Tibial artery (tissue), 4 donors: ENCODE results near the gene RPS21.

Experiments
- DNase-seq, 2 donors: peaks; one replicate each; pipeline ENCODE4 v3.0.0-alpha.2; 2019
- H3K27ac ChIP-seq, 2 donors: fragments of 200-600 bp; sonication (generic) in 1 of 2; 1 replicate in 1 of 2; 2 replicates in 1 of 2; pipeline ENCODE4 v1.5.1; 2018 to 2019; ENCODE audit warnings: mild to moderate bottlenecking in 1 of 2
- H3K27me3 ChIP-seq, 2 donors: fragments of 200-600 bp; sonication (generic) in 1 of 2; one replicate each; pipeline versions ENCODE4 v1.5.1 to v1.6.0; 2016 to 2019
- H3K36me3 ChIP-seq, 3 donors: fragments of 200-600 bp; sonication (generic) in 2 of 3; one replicate each; pipeline ENCODE4 v1.5.1; 2016 to 2019; ENCODE audit warnings: mild to moderate bottlenecking in 2 of 3
- H3K4me1 ChIP-seq, 4 donors: fragments of 200-600 bp; sonication (generic) in 2 of 4; 1 replicate in 3 of 4; 2 replicates in 1 of 4; pipeline ENCODE4 v1.5.1; 2016 to 2019
- H3K4me3 ChIP-seq, 2 donors: fragments of 200-600 bp; sonication (generic) in 1 of 2; 1 replicate in 1 of 2; 2 replicates in 1 of 2; pipeline ENCODE4 v1.5.1; 2018 to 2019; ENCODE audit warnings: mild to moderate bottlenecking in 2 of 2
- H3K9me3 ChIP-seq, 3 donors: fragments of 200-600 bp; sonication (generic) in 1 of 3; one replicate each; pipeline ENCODE4 v1.5.1; 2016 to 2019
- CTCF ChIP-seq, 2 experiments: fragments of 200-600 bp in 1 of 2; fragments of 450-650 bp in 1 of 2; IDR thresholded peaks; one replicate each; pipeline ENCODE4 v1.5.1; 2017 to 2019; ENCODE audit warnings: antibody characterized with exemption in 2 of 2, mild to moderate bottlenecking in 1 of 2, moderate library complexity in 1 of 2
- intact Hi-C: fragments of 100-400 bp; cut with DNase I; formaldehyde crosslinking; loops from one replicate; pipeline ENCODE4 v1.15.0; 2023; ENCODE audit warnings: low total_unique reads

The RPS21 gene

GRCh38 chr20:62420846-62421715 is 34.2 kb downstream of the RPS21 start:
- H3K27ac ChIP-seq, result no peak overlapping the region
- peaks cover 0 to 55% of the 10 kb centered on the region in 2 donors for H3K27me3 ChIP-seq
- H3K4me3 ChIP-seq, result no peak overlapping the region
- no peaks in the 10 kb centered on the region for H3K9me3 ChIP-seq
- no peak for TF ChIP-seq CTCF (IDR thresholded peaks at IDR 0.05)
- no peaks in the 10 kb centered on the region for H3K36me3 ChIP-seq
- no peaks in the 10 kb centered on the region for H3K4me1 ChIP-seq
- DNase-seq, result no peak
- intact Hi-C loops, result no loop called here

DNA sequence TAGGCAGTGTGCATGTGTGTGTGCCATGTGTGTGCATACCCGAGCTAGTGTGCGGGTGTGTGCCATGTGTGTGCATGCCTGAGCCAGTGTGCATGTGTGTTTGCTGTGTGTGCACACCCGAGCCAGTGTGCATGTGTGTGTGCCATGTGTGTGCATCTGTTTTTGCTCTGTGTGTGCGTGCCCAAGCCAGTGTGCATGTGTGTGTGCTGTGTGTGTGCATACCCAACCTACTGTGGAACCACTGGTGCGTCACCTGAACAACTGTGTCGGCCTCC is 34.8 kb downstream of the RPS21 start:
- H3K27me3 ChIP-seq, result peaks cover 0 to 54% of the 10 kb centered on the region in 2 donors
- intact Hi-C loops, result no loop called here
- DNase-seq, result no peak

DNA sequence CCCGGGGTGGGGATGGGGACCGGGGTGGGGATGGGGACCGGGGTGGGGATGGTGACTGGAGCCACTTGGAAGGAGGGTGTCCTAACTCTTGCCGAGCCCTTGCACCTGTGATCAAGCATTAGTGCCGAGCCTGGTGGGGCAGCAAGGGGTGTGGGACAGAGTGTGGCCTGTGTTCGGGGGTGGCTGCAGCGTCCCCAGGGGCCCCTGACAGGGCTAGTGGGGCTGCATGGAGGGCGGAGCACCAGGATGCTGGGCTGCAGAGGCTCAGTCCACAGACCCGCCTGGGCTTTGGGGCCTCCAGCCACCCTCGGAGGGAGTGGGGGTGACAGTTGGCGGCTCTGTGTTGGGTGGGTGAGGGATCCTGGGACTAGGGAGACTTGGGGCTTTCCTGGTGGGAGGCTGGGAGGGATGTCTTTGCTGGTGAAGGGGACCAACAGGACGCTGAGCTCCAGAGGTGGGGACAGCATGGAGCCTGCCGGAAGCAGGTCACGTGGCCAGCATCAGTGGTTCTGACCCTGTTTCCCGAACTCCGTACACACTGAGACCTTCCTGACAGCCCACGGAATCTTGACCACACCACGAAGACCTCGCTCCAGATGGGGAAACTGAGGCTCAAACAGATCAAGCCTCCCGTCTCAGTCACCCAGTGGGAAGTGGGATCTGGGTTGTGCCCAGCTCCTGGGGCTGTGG is 35.9 kb downstream of the RPS21 start:
- H3K36me3 ChIP-seq, result no peaks in the 10 kb centered on the region
- no peak for DNase-seq
- H3K9me3 ChIP-seq, result no peaks in the 10 kb centered on the region
- no peaks in the 10 kb centered on the region for H3K4me1 ChIP-seq
- intact Hi-C loops, result no loop called here
- H3K4me3 ChIP-seq, result no peak overlapping the region
- TF ChIP-seq CTCF (IDR thresholded peaks at IDR 0.05), result no peak
- H3K27me3 ChIP-seq, result peaks cover 0 to 60% of the 10 kb centered on the region in 2 donors
- no peak overlapping the region for H3K27ac ChIP-seq

More for the DNA sequence above, 34.8 kb downstream of the RPS21 start:
- H3K4me3 ChIP-seq, result no peak overlapping the region
- TF ChIP-seq CTCF (IDR thresholded peaks at IDR 0.05), result no peak
- no peaks in the 10 kb centered on the region for H3K36me3 ChIP-seq
- H3K4me1 ChIP-seq, result no peaks in the 10 kb centered on the region
- no peaks in the 10 kb centered on the region for H3K9me3 ChIP-seq
- H3K27ac ChIP-seq, result no peak overlapping the region

DNA sequence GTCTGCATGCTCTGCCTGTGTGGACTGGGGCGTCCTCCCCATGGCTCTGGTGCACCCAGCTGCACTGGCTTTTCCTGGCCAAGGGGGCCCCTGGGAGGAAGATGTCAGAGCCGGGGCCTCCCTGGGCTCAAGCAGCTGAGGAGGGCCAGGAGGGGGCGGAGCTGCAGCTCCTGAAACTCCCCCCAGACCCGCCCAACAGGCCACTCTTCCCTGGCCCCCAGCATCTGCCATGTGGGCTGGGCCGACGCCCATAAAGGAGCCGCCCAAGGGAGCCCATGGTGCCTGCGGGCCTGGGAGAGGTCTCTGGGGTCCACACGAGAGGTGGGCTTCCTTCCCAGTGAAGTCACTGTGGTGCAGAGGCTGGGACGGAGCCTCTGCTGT is 36.4 kb downstream of the RPS21 start:
- peaks cover 0 to 5% (median 0%) of the 10 kb centered on the region in 4 donors for H3K4me1 ChIP-seq
- H3K36me3 ChIP-seq, result no peaks in the 10 kb centered on the region
- H3K27me3 ChIP-seq, result peaks cover 0 to 60% of the 10 kb centered on the region in 2 donors
- no peak for TF ChIP-seq CTCF (IDR thresholded peaks at IDR 0.05)
- intact Hi-C loops, result no loop called here
- H3K9me3 ChIP-seq, result no peaks in the 10 kb centered on the region
- DNase-seq, result no peak
- no peak overlapping the region for H3K4me3 ChIP-seq
- no peak overlapping the region for H3K27ac ChIP-seq

DNA sequence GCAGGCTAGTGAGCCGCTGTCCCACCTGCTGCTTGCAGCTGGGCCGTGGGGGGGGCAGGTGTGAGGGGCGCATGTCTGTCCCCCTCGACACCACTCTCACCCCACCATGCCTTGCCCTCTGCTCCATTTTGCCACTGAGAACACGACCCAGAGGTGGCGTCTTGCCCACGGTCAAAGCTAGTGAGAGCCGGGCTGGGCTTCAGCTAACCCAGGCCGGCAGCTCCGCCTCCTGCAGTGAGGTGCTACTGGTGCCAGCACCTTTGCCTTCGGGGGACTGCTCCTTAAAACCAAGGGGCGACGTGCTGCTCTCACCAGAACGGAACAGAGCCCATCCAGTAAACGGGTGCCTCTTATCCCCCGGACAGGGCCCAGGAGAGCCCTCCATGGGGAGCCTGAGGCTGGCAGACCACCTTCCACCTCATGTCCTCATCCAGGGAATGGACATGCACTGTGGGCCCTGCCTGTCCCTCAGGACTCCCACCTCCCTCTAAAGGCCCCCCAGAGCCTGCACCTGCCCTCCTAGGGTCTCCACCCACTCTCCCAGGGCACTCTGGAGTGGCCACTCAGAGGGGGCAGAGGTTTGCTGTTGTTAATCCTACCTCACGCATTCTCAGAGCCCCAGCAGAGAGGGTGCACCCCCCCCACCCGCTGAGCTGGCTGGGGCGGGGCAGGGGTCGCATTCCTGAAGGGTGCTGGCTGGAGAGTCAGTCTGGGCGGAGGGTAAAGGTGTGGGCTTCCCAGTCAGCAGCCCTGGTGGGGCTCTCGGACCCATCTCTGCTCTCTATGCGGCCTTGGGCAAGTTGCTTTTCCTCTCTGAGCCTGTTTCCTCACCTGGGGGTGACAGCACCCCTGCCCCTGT is 37.6 kb downstream of the RPS21 start:
- Histone ChIP-seq H3K27me3 (peaks cover 0 to 62% of the 10 kb centered on the region in 2 donors), H3K27ac (no peak overlapping the region), H3K4me3 (no peak overlapping the region), H3K4me1 (peaks cover 0 to 7% (median 0%) of the 10 kb centered on the region in 4 donors), H3K36me3 (no peaks in the 10 kb centered on the region), H3K9me3 (no peaks in the 10 kb centered on the region)
- no peak for TF ChIP-seq CTCF (IDR thresholded peaks at IDR 0.05)
- DNase-seq, result no peak
- intact Hi-C loops, result no loop called here
